ENCODE results near the gene CPEB2.

DNA sequence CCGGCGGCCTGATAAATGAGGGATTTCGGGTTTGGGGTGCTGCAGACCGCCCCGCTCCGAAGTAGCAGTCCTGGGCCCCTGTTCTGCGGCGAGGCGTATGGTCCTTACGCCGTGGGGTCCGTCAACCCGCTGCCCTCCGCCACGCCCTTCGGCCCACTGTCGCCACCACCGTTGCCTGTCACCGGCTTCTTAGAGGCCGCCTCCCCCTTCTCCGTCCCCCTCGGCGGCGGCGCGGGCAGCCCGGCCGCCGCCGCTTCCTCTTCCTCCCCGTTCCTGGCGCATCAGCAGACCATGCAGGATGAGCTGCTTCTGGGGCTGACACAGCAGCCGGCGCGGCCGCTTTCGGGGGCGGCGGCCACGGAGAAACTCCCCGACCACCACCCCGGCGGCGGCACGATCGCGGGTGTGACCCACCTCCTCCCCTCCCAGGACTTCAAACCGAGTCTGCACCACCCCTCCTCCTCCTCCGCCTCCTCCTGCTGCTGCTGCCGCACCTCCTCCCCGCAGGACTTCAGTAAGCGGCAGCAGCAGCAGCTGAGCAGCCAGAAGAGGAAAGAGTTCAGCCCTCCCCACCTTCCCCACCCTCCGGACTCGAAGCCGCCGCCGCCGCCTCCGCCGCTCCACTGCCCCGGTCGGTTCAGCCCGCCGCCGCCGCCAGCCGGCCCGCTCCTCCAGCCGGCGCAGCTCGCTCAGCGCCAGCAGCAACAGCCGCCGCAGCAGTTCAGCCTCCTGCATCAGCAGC is 549 bp downstream of the CPEB2 start:
- TF ChIP-seq CTCF (IDR thresholded peaks at IDR 0.05), result no peak
- TF ChIP-seq POLR2A (IDR thresholded peaks at IDR 0.05), result peak; percentile 51
